GM04503 (cell line): Measurements from ENCODE around the gene PPP1R1C.
"Not testable (repeated sequence)": the region's sequence is repeated elsewhere in the genome, so short reads cannot be mapped to it uniquely, and the experiment has no call there.

ENCODE experiments used
- DNase-seq: peaks from one replicate; pipeline ENCODE4 v3.0.0-alpha.2; 2012; ENCODE audit warnings: low read depth

The PPP1R1C gene

GRCh38 chr2:182015334-182016109, 29.9 kb downstream of the PPP1R1C start:
- no peak for DNase-seq

GRCh38 chr2:182018218-182018617, 32.6 kb downstream of the PPP1R1C start:
- DNase-seq, result peak; percentile 37

GRCh38 chr2:182019731-182020130, 34.1 kb downstream of the PPP1R1C start:
- no peak for DNase-seq

DNA sequence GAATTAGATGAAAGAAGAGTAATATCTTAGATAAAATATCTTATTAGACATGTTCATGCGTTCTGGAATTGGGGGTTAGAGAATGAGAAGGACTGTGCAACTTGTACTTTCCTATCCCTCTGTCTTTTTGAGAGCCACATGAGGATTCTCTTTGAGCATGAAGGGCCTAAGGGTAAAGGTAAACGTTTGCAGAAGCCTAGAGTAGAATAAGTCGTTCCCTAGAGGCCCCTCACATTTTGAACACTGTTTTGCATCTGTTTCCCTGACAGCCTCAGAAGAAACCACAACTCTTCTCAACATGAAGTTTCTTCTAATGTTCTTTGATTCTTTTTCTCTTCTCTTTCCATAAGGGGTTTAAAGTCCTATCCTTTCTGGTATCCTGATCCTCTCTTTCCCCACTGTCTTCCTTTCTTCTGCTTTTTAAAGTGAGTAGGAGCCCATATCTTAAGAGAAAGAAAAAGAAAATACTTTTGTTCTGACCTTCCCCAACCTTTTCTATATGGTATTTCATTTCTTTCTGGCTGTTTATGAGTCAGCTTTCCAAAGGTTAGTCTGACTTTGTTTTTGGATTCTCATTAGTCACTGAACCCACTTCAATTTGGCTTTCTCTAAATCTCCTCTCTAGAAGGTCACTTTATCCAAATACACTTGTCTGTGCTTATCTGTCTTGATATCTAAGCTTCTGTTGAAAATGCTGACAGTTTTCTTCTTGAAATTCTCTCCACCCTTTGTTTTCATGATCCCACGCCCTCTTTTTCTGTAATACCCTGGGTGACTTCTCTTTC, 34.8 kb downstream of the PPP1R1C start:
- no peak for DNase-seq

- no peak for DNase-seq
These were observed 37.6 kb downstream of the PPP1R1C start for GRCh38 chr2:182023235-182023634.

DNA sequence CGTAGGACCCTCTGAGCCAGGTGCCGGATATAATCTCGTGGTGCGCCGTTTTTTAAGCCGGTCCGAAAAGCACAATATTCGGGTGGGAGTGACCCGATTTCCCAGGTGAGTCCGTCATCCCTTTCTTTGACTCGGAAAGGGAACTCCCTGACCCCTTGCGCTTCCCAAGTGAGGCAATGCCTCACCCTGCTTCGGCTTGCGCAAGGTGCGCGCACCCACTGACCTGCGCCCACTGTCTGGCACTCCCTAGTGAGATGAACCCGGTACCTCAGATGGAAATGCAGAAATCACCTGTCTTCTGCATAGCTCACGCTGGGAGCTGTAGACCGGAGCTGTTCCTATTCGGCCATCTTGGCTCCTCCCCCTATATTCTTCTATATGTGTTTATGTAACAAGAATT, 45.2 kb downstream of the PPP1R1C start:
- DNase-seq, result not testable (repeated sequence)

DNA sequence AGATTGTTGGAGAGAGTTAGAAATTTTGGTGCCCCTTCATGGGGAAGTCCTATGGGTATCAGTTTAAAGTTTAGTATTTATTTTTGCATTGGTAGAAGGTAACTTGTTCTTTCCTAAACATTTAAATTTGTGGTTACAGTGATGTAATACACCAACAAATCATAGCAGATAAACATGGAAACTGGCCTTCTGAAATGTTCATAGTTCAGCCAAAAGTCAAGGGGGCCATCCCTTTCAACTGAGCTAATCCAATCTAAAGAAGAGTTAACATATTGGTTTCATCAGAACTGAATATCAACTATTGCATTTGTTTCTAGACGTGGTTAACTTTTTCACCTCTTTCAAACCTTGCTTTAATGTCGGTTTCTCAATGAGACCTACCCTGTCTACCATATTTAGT, 46.3 kb downstream of the PPP1R1C start:
- DNase-seq, result no peak

- DNase-seq, result no peak
These were observed 47.8 kb downstream of the PPP1R1C start for GRCh38 chr2:182033449-182033848.

DNA sequence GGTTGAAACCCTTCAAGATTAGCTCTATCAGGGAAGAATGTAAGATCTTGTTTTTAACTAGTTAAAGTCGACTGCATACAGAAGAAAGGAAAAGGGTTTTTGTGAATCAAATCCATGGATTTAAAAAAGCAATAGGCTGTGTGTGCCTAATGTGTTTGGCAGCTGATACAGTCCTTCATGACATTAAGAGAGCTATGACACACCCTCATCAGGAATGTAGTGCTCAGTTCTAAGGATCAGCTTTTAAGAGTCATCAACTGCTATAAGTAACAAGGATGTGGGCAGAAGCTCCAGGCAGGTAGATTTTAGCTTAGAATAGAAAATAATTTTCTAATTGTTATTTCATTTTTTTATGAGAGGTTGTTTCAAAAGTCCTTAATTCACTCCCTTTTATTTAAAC, 52.9 kb downstream of the PPP1R1C start:
- DNase-seq, result peak; percentile 38

DNA sequence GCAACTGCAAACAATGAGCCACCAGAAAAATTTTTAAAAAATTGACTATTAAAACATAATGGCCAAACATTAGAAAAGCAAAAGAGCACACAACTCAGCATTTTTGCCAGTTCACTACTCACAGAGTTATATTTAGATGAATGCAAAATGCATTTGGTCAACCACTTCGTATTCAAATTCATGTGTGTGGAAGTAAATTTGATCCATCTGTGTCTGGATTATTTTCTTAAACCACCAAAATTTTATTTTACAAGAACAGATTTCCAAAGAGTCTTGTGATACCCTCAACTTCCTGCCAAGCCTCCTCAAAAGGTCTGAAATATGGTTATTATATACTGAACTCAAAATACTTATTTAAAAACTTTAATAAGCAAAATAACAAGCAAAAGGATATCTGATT, 57.4 kb downstream of the PPP1R1C start:
- DNase-seq, result no peak

DNA sequence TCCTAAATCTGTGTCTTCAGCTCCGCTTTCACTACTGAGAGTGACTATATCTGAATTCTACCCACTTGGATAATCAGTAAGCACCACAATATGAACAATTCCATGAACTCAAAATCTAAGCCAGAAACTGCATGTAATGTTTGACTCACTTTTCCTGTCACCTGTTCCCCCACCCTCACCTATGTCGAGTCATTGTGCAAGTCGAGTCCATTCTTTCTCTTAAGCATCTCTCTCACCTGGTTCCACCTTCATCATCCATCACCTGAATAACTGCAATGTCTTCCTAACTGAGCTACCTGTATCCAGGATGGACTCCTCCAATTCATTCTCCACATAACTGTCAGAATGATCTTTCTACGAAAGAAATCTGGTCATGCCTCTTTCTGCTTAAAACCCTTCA, 58.2 kb downstream of the PPP1R1C start:
- DNase-seq, result no peak

- no peak for DNase-seq
These were observed 61.9 kb downstream of the PPP1R1C start for GRCh38 chr2:182047544-182047943.

DNA sequence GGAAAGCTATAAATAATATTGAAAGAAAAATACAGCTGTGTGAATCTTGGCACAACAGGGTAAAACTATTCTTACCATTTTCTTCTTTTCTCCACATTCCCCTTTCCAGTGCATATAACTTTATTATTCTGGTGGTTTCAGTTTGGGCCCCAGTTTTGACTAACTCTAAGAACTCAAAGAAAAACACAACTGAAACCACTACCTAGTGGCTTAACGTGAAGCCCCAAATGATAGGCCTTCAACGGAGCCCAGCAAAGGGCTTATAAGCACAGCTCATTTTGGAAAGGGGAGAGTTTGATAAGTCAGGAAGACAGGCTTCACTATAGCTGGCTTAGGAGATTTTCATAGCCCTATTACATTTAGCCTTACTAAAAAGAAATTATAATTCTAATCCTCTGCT, 62.4 kb downstream of the PPP1R1C start:
- no peak for DNase-seq

- no peak for DNase-seq
These were observed 63.0 kb downstream of the PPP1R1C start for GRCh38 chr2:182048621-182049020.

DNA sequence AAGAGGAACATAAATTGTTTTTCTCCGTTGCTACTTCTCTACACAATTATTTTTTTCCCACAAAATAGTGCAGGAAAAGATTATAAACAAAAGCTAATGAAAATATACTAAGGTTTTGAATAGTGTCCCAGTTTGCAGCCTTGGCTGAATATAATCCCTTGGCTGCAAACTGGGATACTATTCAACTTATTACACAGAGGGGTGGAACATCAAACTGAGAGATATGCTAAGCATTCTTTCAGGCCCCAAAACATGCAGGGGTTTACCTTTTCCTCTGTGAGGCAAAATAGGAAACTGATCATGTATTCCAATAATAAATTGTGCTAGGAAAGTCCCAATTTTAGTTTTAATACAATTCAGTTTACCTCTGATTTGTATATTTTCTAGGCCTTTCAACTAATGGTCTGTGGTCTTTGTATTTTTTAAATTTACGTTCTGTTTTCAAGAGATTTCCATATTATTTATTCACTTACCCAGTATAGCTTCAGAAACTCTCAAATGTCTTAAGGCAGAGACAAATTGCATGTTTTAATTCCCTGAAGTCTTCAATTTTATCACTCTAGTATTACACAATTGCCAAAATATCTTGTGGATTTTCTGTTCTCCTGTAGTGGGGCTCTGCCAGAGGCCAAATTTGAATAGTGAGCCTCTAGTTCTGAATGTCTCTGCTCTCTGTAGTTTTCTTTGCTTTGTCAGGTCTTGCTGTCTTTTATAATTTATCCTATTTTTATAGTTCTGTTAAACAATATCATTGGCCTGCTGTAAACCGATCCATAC, 63.9 kb downstream of the PPP1R1C start:
- no peak for DNase-seq

DNA sequence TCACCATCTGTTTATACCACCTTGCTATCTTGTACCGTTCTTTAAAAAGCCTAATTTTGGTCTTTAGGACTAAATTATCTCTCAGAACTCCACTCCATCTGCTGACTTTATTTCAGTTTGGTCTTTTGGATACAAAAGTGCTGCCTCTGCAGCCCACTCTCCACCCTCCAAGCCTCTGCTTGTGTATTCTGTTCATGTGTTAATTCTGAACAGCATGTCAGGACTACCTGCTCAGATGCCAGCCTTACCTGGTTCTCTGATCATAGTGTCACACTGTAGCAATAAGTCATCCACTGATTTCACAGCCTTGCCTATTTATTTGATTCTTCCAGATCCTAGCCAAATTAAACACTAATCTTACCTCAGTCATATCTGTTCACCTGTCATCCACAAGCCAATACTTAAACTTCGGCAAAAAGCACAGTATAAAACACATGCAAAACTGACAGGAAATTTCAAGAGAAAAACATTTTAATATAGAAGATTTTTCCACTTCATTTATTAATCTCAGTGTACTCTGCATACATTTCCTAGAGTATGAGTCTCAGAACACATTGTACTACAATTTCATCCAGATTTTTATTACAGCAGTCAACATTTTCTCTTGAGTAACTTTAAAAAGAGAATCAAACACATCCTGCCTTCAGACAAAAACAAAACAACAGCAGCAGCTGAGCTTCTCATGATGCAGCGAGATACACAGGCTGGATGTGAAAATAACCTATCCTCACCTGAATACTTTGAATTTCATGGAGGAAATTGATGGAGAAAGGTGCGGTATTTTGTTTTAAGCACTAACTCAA, 64.9 kb downstream of the PPP1R1C start:
- no peak for DNase-seq

DNA sequence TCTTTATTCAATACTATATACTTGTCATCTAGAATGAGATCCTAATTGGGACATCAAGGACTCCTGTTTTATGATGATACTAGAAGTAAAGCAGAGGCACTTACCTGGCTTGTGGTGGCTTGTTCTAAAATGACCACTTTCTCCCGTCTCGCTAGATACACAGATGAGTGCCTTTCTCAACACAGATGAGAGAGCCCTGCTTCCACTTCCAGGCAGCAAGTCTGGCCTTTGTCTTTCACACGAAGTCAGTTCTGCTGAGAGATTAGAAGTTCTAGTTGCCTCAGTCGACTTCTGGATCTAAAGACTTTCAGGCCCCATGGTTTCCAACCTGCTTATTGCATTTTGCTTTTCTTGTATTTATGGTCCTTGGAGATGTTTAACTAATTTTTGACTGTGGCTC, 70.3 kb downstream of the PPP1R1C start:
- no peak for DNase-seq

GRCh38 chr2:182057002-182057401, 71.3 kb downstream of the PPP1R1C start:
- no peak for DNase-seq

DNA sequence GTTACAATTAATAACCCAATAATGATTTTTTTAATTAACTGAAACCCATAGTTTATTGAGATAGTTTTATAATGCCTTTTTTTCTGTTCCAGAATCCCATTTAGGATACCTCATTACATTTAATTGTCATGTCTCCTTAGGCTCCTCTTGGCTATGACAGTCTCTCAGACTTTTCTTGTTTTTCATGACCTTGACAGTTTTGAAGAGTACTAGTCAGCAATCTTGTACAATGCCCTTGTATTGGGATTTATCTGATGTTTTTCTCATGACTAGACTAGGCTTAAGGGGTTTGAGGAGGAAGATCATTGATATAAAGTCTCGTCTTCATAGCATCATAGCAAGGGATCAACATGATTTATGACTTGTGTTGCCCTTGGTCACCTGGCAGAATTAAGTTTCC, 72.4 kb downstream of the PPP1R1C start:
- DNase-seq, result no peak

DNA sequence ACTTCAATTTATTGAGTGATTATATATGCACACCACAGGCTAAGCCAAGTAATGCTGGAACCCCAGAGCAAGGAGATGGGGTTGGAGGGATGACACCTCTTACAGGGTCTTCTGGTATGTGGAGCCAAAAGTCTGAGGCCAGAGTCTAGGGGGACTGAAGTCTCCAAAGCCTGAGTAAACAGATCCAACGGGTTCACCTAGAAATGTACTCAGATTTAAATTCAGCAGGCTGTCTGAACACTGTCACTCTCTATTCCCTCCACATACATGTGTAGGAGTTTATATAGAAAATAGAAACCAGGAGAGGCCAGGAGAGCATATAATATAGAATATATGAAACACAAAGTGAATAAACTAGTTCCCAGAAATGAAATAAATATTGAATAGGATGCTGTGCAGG, 76.1 kb downstream of the PPP1R1C start:
- no peak for DNase-seq

DNA sequence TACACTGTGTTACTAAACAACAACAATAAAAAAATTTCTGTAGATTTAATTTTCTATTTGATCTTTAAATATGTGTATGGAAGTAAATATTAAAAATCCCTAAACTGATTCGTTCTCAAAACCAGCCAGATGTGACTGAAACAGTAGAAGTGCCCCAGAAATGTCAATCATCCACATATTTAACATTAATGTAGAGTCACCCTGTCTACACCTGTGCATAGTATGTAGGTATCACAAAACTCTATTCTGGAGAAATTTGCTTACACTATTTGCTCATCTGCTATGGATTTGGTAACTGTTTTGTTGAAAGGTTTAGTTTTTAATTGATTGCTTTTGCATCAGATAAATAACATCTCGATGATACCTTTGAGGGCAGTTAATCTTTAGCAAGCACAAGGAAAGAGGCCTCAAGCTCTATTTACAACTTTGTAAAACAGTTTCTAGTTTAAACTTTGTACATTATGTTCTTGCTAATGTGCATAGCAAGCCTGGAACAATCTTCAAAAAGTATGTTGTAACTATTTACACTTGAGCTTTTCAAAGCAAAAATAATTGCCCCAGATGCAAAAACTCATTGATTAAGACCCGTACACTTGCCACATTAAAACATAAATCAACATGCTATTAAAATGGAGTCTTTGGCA, 76.8 kb downstream of the PPP1R1C start:
- no peak for DNase-seq
